GM21717 (cell line): ENCODE measurements around the gene DEPP1.
"Not testable (repeated sequence)": the region's sequence is repeated elsewhere in the genome, so short reads cannot be mapped to it uniquely, and the experiment has no call there.

Source experiments
- ATAC-seq: cut with Tn5 transposase; IDR thresholded peaks from one replicate; pipeline ENCODE4 v1.9.1; 2021; ENCODE audit warnings: mild to moderate bottlenecking, moderate library complexity; ENCODE audit not compliant: unreplicated experiment

Gene DEPP1, protein sequence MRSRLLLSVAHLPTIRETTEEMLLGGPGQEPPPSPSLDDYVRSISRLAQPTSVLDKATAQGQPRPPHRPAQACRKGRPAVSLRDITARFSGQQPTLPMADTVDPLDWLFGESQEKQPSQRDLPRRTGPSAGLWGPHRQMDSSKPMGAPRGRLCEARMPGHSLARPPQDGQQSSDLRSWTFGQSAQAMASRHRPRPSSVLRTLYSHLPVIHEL

DNA sequence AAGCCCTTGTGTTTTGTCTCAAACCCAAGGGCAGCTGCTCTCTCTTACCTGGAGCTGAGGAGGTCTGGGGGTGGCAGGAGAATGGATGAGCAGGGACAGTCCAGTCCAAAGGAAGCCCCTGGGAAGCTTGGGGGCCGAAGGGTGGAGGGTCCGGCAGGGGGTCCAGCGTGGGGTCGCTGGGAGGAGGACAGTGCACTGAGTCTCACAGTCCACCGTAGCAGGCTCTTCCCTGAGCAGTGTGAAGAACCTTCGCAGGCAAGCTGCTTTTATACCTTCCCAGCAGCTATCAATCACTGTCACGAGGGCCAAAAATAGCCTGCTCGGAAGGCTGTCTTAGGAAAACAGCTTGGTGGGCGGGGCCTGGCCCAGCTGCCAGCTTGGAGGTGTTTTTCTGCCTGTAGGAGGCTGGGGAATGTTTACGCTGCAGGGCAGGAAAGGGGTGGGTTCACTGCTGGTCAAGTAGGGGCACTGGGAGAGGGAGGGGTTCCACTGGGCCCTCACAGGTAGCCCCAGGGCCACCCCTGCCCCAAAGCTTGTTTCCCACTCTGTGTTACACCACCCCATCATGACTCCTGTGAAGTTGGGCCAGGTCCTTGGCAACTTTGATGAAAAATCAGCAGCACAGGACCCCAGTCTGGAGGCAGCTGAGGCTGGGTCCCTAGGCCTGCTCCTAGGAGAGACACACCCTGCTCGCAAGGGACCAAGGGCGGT is at the start of gene DEPP1:
DEPP1 (minus strand) TSS at position 240 of the 711 bp plus-strand sequence. CDS start 779 bp downstream, outside the sequence.
- peak; percentile 33 for ATAC-seq

DNA sequence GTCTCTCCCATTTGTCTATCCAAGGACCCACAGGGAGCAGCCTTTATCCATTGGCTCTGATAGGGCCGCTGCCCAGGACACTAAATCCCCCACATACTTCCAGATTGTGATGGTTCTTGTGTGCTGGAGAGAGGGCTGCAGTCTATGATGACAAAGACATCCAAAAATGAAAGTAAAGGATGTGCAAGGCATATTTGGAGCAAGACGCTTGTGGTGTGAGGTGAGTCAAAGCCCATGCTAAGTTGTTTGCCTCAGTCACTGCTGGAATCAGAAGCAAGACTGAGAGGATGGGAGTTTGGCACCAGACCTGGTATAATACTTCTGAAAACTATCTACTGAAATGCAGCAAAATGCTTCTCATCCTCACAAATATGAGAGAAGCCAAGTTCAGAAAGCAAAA is 44.8 kb upstream of the DEPP1 start:
- ATAC-seq, result no peak

DNA sequence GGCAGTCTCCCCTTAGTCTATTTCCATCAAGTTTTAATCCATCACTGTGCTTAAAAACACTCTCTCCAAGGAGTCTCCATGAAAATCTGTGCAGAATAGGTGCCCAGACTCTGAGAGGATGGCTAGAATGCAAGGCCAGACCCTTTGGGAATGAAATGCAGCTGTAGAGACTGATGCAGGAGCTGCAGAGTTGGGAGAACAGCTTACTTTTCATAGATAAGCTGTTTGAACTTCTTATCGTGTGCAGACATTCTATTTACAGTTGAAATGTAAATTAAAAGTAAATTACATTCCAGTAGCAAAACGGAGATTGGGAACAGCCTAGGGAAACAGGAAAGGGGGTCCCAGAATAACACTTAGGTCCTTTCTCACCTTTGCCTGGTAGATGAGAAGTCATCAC is 37.0 kb upstream of the DEPP1 start:
- ATAC-seq, result no peak

DNA sequence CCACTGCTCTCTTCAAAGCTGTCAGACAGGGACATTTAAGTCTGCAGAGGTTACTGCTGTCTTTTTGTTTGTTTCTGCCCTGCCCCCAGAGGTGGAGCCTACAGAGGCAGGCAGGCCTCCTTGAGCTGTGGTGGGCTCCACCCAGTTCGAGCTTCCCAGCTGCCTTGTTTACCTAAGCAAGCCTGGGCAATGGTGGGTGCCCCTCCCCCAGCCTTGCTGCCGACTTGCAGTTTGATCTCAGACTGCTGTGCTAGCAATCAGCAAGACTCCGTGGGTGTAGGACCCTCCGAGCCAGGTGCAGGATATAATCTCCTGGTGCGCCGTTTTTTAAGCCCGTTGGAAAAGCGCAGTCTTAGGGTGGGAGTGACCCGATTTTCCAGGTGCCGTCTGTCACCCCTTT is 35.9 kb upstream of the DEPP1 start:
- ATAC-seq, result not testable (repeated sequence)

DNA sequence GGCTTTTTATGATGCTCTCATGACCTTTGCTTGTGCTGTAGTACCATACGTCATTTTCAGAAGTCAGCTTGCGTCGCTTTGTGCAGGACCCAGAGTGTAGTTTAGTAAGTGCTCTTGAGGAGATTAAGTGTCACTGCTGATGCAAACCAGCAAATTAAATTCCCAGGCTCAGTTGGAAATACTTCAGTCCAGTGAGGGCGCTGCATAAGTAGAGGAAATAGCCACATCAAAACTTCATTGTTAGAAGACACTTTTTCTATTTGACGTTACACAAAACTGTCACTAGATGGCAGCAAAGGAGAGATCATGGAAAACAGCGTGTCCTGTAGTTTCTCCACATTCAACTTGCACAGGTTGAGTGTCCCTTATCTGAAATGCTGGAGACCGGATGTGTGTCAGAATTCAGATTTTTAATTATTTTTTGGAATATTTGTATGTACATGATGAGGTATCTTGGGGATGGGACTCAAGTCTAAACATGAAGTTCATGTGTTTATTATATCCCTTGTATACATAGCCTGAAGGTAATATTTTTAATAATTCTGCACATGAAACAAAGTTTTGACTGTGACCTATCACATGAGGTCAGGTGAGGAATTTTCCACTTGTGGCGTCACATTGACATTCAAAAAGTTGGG is 30.0 kb upstream of the DEPP1 start:
- ATAC-seq, result no peak

DNA sequence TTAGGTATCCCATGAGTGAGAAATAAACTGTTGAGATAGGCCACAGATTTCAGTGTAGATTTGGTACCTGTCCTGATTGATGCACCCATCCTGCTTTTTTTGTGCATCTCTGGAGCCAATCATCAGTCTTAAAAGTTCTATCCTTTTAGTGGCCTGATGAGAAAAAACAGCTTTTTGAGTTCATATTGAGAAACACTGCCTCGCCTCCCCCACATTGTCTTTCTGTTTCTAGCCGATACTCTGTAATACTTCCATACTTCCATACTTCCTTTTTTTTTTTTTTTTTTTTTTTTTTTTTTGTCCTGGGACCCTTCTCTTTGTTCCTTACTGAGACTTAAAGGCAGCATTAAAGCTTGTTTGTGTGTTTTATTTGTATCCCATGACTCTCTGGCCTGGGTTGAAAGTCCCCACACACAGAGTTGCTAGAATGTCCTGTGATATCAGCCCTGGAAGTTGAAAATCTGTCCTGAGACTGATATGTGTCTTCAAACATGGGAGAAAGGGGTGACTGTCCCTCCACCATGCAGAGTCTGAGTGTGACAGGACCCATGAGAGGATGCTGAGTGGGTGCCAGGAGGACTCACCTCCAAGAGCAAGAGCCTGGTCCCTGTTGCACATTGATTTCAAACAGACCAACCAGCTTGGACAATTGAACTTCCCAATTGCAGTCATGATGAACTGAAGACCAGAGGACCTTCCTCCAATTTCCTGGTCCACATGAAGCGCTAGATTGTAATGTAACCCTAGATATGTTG is 27.8 kb upstream of the DEPP1 start:
- ATAC-seq, result no peak

DNA sequence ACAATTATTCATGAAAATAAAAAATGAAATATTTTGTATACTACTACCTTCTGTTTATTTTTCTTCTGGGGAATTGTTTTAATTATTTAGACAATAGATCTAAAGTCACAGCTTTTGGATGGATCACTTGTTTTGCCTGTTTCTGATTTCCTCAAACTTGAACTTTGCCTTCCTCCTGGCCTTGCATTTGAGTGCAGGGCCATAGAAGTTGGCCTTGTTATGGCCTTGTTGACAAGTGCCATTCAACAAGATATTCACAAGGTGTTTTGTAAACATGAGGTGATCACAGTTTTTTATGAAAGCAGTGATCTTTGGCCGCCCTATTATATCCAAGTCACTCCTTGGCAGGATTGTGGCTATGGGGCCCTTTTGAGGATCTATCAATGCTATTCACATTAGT is 26.7 kb upstream of the DEPP1 start:
- ATAC-seq, result no peak

DNA sequence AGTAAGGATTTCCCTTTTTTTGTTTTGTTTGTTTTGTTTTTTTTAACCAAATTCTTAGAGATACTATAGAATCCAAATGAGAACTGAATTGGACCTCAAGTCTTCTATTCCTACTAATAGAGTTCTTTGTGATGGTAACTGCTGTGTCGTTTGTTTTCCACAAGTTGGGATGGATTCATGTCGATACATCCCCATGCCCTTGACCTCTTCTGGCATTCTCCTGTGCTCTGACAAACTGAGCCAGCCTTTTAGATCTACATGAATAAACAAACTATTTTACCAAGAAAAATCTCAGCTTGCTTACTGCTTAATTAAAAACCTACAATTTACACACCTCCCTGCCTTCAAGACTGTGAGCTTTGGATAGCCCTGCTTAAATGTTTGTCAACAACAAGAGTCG is 26.1 kb upstream of the DEPP1 start:
- ATAC-seq, result no peak

DNA sequence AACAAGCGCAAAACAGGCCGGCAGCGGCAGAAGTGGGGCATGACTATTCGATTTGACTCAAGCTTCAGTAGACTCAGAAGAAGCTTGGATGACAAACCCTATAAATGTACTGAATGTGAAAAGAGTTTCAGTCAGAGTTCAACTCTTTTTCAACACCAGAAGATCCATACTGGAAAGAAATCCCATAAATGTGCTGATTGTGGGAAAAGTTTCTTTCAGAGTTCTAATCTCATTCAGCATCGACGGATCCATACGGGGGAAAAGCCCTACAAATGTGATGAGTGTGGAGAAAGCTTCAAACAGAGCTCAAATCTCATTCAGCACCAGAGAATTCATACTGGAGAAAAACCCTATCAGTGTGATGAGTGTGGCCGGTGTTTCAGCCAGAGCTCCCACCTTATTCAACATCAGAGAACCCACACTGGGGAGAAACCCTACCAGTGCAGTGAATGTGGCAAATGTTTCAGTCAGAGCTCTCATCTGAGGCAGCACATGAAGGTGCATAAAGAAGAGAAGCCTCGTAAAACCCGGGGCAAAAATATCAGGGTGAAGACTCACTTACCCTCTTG is 24.9 kb upstream of the DEPP1 start:
- ATAC-seq, result no peak

DNA sequence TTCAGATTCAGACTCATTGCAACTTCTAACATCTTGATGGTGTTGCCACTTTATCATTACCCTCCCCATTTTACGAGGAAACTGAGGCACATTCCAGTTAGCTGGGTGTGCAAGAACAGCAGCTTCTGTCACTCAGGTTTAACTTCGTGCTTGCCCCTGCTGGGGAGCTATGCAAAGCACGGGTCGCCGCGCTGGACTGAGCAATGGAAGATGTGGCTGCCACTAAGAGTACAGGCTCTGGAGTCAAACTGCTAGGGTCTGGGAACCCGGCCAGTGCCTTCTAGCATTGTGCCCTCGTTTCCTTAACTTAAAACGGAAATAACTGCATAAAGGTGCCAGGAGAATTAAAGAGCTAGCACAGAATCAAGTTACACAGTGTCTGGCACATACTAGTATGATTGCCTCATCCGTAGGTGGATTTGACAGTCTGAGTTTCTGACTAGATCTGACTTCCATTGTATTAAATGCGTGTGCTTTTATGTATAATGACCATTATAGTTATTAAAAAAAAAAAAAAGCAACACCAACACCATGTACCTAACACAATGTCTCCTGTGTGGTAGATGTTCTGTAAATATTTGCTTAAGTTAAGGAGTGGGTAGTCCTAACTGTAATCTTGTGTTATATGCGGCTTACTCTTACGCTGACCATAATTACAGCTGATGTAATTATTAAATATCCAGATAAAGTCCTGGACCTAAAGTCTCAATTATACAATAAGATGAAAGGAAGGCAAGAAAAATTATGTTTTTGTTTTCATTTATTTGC is 23.0 kb upstream of the DEPP1 start:
- peak; percentile 87 for ATAC-seq

DNA sequence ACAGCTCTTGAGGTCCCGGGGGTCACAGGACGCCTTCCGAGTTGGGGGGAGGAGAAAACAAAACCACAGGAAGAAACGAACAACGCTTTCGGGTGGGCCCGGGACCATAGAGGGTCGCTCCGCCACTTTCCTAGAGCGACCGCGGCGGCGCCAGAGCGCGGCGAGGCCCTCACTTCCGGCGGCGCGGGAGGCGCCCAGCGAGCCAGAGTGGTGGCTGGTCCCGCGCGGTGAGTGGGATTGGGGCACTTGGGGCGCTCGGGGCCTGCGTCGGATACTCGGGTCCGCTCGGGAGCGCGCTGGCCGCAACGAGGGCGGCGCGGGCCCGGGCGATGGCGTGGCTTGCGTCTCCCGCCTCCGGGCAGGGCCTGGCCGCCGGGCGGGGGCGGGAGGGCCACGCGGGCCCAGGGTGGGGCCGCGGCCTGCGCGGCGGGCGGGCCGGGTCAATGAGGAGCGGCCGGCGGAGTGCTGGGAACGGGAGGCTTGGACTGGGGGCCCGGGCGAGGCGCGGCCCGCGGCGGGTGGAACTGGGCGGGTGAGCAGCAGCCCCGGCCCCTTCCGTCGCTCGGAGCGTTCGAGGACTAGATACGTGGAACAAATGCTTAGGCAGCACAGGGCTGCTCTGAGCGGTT is 22.3 kb upstream of the DEPP1 start, which contains the start of gene ZNF22:
ZNF22 (plus strand) TSS at position 172 of the 629 bp plus-strand sequence. CDS start 2,446 bp downstream, outside the sequence.
- ATAC-seq, result peak; percentile 77

DNA sequence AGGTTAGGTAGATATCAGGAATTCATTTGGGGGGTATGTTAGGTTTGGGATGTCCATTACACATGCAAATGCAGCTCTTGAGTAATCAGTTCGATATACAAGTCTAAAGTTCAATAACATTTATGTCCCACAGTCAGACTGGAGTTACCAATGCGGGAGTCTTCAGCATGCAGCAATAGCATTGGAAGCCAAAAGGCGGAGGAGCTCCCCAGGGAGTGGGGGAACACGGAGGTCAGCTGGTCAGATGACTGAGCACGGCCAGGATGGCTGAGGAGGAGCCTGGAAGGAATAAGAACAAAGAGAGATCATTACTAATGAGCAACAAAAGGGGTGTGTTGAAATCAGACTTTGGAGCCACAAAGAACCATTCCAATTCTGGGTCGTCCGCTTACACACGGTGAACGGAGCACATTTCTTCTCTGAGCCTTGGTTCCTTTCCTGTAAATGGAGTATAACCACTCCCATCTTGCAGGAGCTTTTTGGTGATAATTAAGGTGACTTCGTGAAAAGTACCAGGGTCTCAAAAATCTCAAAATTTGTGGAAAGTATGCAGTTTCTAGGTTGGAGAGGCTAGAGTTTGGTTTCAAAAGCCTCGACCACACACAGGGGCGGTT is 21.6 kb upstream of the DEPP1 start:
- ATAC-seq, result no peak

DNA sequence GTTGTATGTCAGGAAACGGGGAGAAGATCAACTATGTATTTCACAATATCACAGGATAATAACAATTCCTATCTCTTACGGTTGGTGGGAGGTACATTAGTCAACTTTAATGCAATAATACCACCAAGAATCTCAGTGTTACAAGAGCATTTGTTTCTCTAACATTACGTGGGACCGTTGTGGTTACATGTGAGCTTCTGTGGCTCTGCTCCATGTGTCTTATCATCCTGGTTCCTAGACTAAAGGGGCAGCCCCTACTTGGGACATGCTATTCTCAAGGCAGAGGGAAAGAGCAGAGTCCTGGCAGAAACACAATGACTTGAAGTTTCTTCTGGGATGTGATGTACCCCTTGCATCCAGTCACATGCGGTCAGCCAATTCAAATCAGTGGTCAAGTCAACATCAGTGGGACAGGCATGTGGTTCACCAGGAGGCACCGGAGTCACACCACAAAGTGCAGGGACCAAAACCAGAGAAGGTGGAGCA is 19.6 kb upstream of the DEPP1 start:
- ATAC-seq, result no peak

DNA sequence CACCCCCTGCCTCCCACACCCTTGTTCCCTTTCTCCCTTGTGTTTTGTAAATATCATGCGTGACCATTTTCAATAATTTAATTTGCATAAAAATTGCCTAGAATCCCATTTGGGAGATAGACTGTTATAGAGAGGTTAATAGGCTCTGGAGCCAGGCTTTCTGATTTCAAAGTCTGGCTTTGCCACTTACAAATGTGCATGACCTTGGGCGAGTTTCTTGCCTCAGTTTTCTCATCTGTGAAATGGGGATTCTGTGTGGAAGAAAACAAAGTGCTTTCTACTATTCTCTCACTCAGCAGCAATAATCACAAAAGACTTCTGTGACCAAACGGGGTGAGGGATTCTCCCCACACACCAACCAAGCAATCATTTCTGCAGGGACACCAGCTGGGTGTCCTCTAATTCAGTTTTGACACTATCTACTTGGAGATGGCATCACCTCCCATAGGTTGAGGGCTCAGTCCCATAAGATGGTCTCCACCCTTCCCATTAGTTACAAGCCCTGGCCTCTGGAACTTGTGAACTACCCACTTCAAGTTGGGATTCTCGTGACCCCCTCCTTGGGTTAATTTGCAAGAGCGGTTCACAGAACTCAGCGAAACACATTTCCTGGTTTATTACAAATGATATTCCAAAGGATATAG is 18.6 kb upstream of the DEPP1 start:
- no peak for ATAC-seq

DNA sequence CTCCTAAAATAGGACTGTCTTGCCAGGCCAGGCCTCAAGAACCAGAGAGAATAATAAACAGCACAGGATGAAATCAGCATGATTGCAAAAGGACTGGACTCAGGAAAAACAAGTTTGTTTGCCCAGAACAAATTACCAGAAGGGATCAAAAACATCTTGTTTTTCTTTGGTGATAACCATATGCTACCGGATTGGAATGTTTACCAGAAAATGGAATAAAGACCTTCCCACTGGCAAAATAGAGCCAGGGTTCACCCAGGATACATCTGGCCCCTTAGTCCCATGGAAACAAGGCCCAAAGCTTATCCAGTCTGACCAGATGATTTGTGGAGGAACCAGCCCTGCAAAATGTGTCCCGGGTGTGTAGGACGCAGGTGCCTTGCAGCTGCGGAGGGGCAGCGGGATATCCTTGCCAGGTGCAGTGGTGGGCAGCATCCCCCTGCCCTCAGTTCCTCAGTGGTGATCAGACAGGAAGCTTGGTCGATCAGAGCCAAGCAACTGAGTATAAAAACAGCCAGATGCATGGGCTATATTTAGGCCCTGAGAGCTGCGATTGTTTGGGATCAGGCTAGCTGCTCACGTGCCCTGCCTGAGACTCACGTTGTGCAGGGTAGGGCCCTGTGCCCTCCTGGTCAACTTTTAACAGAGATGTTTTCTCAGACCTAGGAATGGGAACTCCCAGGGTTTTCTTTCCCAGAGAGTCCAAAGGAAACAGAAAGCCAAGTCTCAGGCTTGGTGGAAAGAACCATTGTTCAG is 17.5 kb upstream of the DEPP1 start:
- no peak for ATAC-seq

DNA sequence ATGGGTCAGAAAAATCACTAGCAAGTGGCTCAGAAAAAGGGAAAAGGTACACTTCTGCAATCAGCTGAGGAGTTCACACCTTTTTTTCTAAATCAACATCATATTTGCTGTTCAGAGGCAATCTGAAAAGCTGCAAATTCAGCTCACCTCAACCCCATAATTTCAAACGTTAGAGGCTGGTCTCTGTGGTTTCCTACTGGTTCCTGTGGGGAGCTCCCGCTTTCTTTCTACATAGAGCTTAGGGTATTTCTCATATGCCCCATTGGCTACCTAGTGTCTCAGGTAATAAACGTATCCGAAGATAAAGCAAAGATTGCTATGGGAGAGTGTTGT is 16.9 kb upstream of the DEPP1 start:
- ATAC-seq, result no peak

DNA sequence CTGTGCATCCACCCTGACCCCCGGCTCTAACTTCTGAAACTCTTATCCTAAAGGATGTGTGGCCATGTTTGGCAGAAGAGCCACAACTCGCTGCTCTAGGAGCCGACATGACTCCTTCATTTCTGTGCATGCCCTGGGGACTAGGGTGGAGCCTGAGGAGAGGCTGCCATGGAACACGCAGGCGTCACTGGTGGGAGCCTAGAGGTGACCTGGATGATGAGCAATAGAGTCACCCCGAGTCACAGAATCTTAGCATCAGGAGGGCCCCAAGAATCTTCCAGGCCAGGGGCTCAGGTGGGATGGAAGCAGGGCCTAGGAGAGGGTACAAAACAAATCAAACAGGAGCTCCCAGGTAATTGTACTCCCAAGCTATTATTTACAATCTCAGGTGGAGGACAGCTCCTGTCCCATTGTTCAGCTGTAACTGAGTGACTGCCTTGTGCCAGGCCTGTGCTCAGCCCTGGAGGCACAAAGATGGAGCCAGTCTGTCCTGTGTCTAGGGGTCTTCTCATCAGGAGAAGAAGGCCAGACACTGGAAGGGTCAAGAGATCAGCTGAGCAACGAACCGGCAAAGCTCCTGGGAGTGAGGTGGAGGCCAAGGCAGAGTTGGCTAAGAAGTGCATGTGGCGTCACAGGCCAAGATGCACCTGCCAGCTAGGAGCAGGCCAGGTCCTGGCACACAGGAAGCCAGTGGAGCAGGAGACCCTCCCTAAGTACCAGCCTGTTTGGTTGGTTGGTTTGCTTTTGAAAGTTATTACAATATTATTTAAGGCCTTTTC is 16.3 kb upstream of the DEPP1 start:
- no peak for ATAC-seq
